RWPE2 (cell line): ENCODE results near the gene SPON1.
"Not testable (repeated sequence)": the region's sequence is repeated elsewhere in the genome, so short reads cannot be mapped to it uniquely, and the experiment has no call there.

Experiments used
- ATAC-seq: fragments of 200-7000 bp; cut with Tn5 transposase; 3 replicates; pipeline ENCODE4 v1.9.1; 2021; ENCODE audit warnings: low read depth
- DNase-seq: peaks from one replicate; pipeline ENCODE4 v3.0.0-alpha.2; 2020; ENCODE audit warnings: low spot score
- H3K27ac ChIP-seq: fragments of 450-650 bp; 2 replicates; pipeline ENCODE4 v1.5.1; 2017; ENCODE audit warnings: mild to moderate bottlenecking; ENCODE audit not compliant: poor library complexity, severe bottlenecking
- H3K27me3 ChIP-seq: fragments of 250-450 bp; sonication (Bioruptor Pico); 2 replicates; pipeline ENCODE4 v1.5.1; 2021; ENCODE audit warnings: mild to moderate bottlenecking, moderate library complexity; ENCODE audit not compliant: insufficient read depth, poor library complexity, severe bottlenecking
- H3K36me3 ChIP-seq: fragments of 250-450 bp; sonication (Bioruptor Pico); 2 replicates; pipeline ENCODE4 v1.5.1; 2020; ENCODE audit warnings: low read depth, mild to moderate bottlenecking, moderate library complexity
- H3K4me1 ChIP-seq: fragments of 250-450 bp; sonication (Bioruptor Pico); 2 replicates; pipeline ENCODE4 v1.5.1; 2021; ENCODE audit warnings: mild to moderate bottlenecking, moderate library complexity; ENCODE audit not compliant: insufficient read depth, poor library complexity, severe bottlenecking
- H3K4me3 ChIP-seq: fragments of 250-450 bp; sonication (Bioruptor Pico); 2 replicates; pipeline ENCODE4 v1.5.1; 2021; ENCODE audit warnings: mild to moderate bottlenecking, moderate library complexity; ENCODE audit not compliant: severe bottlenecking
- H3K9me3 ChIP-seq: fragments of 250-450 bp; sonication (Bioruptor Pico); 2 replicates; pipeline ENCODE4 v1.5.1; 2021; ENCODE audit warnings: mild to moderate bottlenecking, moderate library complexity; ENCODE audit not compliant: severe bottlenecking
- TF ChIP-seq, protein P1 (sequence below): fragments of 450-650 bp; IDR thresholded peaks from one replicate; pipeline ENCODE4 v1.5.1; 2017; ENCODE audit warnings: mild to moderate bottlenecking, moderate library complexity; ENCODE audit not compliant: poor library complexity, severe bottlenecking

SPON1 gene

DNA sequence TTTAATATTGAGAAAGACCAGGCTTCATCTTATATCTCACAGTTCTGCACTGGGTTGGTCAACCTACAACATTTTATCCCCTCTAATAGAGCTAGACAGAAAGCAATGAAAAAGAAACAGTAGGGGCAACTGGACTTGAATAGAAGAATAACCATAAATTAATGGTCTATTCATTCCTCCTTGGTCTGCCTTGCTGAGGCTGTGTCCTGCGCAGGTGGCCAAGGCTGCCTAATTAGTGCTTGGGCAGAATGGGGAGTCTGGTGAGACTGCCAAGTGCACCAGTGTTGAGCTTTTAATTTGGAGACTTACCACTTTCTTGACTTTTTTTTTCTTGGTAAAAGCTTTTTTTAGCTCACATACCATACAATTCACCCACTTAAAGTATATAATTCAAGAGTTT is 35.0 kb upstream of the SPON1 start:
- DNase-seq (no peak), ATAC-seq (no peak)
- H3K36me3 ChIP-seq, result no peaks in the 10 kb centered on the region
- H3K27ac ChIP-seq, result no peak overlapping the region
- H3K9me3 ChIP-seq, result no peaks in the 10 kb centered on the region
- H3K4me1 ChIP-seq, result peaks cover 10% of the 10 kb centered on the region
- TF ChIP-seq, protein P1, sequence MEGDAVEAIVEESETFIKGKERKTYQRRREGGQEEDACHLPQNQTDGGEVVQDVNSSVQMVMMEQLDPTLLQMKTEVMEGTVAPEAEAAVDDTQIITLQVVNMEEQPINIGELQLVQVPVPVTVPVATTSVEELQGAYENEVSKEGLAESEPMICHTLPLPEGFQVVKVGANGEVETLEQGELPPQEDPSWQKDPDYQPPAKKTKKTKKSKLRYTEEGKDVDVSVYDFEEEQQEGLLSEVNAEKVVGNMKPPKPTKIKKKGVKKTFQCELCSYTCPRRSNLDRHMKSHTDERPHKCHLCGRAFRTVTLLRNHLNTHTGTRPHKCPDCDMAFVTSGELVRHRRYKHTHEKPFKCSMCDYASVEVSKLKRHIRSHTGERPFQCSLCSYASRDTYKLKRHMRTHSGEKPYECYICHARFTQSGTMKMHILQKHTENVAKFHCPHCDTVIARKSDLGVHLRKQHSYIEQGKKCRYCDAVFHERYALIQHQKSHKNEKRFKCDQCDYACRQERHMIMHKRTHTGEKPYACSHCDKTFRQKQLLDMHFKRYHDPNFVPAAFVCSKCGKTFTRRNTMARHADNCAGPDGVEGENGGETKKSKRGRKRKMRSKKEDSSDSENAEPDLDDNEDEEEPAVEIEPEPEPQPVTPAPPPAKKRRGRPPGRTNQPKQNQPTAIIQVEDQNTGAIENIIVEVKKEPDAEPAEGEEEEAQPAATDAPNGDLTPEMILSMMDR, result no peak
- H3K4me3 ChIP-seq, result no peak overlapping the region
- no peaks in the 10 kb centered on the region for H3K27me3 ChIP-seq

DNA sequence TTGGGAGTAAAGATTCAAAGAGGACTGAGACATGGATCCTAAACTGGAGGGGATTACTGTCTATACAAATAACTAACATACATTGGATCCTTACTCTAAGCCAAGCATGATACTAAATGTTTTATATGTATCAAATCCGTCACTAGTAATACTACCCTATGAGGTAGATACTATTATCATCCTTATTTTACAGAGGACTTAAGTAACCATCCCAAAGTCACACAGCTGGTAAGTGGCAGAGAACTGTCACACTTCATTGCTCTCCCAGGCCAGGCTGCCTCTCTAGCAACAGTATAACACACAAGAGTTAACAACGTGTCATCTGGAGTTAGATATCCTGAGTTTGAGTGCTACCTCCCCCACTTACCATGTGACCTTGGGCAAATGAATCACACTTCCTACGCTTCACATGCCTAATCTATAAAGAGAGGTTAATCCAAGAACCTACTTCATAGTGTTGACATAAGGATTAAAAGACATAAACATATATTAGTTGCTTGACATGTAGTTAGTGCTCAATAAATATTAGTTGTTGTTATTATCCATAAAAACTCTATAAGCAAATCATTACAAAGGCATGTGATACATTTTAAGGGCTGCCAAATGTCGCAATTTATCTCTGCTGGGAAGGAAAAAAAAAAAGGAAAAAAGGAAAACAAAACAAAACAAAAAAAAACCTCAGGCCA is 33.8 kb upstream of the SPON1 start:
- DNase-seq (no peak), ATAC-seq (peak; percentile 79)
- Histone ChIP-seq H3K27me3 (no peaks in the 10 kb centered on the region), H3K4me1 (peaks cover 10% of the 10 kb centered on the region), H3K36me3 (no peaks in the 10 kb centered on the region), H3K4me3 (no peak overlapping the region), H3K9me3 (no peaks in the 10 kb centered on the region), H3K27ac (no peak overlapping the region)
- TF ChIP-seq, protein P1, result no peak

DNA sequence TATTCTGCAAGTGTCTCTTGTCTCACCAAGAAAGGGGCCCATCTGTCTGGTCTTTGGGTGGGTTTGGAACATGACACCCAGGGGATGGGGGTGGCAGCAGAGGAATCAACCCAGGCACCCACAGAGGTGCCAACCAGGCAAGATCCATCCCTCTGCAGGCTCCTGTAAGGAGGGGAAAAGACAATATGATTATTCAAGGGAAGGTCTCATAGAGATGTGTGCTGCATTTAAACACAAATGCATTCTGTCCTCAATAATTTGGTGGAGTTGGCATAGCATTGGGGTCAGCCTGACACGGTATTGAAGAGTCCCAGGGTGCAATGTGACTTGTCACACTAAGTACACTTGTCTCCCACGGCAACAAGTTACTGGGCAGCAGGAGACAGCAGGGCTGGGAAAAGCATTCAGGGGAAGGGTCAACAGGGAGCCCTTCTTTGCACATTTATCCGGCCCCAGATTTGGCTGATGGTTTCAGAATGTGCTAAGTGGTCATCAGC is 33.1 kb upstream of the SPON1 start:
- H3K27ac ChIP-seq, result no peak overlapping the region

DNA sequence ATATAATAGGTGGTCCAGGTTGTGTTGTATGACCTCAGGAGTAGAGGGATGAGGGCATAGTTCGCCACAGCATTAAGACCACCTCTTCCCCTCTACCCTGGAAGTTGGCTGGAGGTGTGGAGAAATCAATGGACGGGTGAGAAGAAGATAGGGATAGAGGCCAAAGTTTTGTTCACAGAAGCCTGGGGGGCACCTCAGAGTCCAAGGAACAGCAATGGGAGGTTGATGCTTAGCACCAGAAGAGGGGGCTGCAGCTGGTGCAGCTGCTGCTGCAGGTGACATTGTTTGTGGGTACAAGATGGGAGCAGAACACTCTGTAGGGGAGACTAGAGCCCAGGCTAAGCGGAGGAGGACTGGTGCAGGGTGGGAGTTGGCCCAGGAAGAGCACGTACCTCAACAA is 31.2 kb upstream of the SPON1 start:
- no peaks in the 10 kb centered on the region for H3K36me3 ChIP-seq
- peaks cover 10% of the 10 kb centered on the region for H3K4me1 ChIP-seq
- ATAC-seq, result no peak
- no peaks in the 10 kb centered on the region for H3K9me3 ChIP-seq
- no peak overlapping the region for H3K27ac ChIP-seq
- no peak overlapping the region for H3K4me3 ChIP-seq
- DNase-seq, result no peak
- TF ChIP-seq, protein P1, result no peak
- no peaks in the 10 kb centered on the region for H3K27me3 ChIP-seq

More for the DNA sequence above, 33.1 kb upstream of the SPON1 start:
- Histone ChIP-seq H3K4me1 (peaks cover 10% of the 10 kb centered on the region), H3K9me3 (no peaks in the 10 kb centered on the region), H3K27me3 (no peaks in the 10 kb centered on the region), H3K36me3 (no peaks in the 10 kb centered on the region), H3K4me3 (no peak overlapping the region)
- DNase-seq (no peak), ATAC-seq (no peak)
- TF ChIP-seq, protein P1, result no peak

DNA sequence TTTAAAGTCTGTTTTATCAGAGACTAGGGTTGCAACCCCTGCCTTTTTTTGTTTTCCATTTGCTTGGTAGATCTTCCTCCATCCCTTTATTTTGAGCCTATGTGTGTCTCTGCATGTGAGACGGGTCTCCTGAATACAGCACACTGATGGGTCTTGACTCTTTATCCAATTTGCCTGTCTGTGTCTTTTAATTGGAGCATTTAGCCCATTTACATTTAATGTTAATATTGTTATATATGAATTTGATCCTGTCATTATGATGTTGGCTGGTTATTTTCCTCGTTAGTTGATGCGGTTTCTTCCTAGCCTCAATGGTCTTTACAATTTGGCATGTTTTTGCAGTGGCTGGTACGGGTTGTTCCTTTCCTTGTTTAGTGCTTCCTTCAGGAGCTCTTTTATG is 25.4 kb upstream of the SPON1 start:
- not testable (repeated sequence) for H3K9me3 ChIP-seq, DNase-seq, H3K36me3 ChIP-seq, H3K4me1 ChIP-seq, H3K27ac ChIP-seq, ATAC-seq, H3K4me3 ChIP-seq, H3K27me3 ChIP-seq

DNA sequence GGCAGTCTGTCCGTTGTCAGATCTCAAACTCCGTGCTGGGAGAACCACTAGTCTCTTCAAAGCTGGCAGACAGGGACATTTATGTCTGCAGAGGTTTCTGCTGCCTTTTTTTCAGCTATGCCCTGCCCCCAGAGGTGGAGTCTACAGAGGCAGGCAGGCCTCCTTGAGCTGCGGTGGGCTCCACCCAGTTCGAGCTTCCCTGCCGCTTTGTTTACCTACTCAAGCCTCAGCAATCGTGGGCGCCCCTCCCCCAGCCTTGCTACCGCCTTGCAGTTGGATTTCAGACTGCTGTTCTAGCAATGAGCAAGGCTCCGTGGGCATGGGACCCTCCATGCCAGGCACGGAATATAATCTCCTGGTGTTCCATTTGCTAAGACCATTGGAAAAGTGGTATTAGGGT is 23.7 kb upstream of the SPON1 start:
- not testable (repeated sequence) for ATAC-seq, H3K4me3 ChIP-seq, DNase-seq, H3K36me3 ChIP-seq, H3K27ac ChIP-seq, H3K9me3 ChIP-seq, H3K27me3 ChIP-seq
- H3K4me1 ChIP-seq, result peaks cover 21% of the 10 kb centered on the region
